ENCODE data around the gene LCN15.
"Not testable (repeated sequence)": the region's sequence is repeated elsewhere in the genome, so short reads cannot be mapped to it uniquely, and the experiment has no call there.

The LCN15 gene

GRCh38 chr9:136764301-136764891, at the start of gene LCN15:
TSS of gene LCN15 (minus strand) at chr9:136764518. CDS start at chr9:136764488, 30 bp downstream.
- DNase-seq (ENCODE audit: low read depth) = no peak

GRCh38 chr9:136808806-136809158, 44.5 kb upstream of the LCN15 start:
- DNase-seq (ENCODE audit: low read depth) = no peak

- no peak for DNase-seq (ENCODE audit: low read depth)
Measured at GRCh38 chr9:136808075-136808805, 43.9 kb upstream of the LCN15 start.

- DNase-seq (ENCODE audit: low read depth) = no peak
Measured at GRCh38 chr9:136807281-136808074, 43.2 kb upstream of the LCN15 start, which contains the start of gene RABL6. TSS of gene RABL6 (plus strand) at chr9:136807948. CDS start at chr9:136808197, 249 bp downstream.

GRCh38 chr9:136806631-136807201, 42.4 kb upstream of the LCN15 start:
- no peak for DNase-seq (ENCODE audit: low read depth)

- DNase-seq (ENCODE audit: low read depth) = no peak
Measured at GRCh38 chr9:136806067-136806466, 41.7 kb upstream of the LCN15 start.

GRCh38 chr9:136805207-136805740, 41.0 kb upstream of the LCN15 start:
- no peak for DNase-seq (ENCODE audit: low read depth)

- no peak for DNase-seq (ENCODE audit: low read depth)
Measured at GRCh38 chr9:136804509-136805206, 40.3 kb upstream of the LCN15 start.

GRCh38 chr9:136803551-136804508, 39.5 kb upstream of the LCN15 start:
- DNase-seq (ENCODE audit: low read depth) = no peak

- not testable (repeated sequence) for DNase-seq (ENCODE audit: low read depth)
Measured at GRCh38 chr9:136803009-136803550, 38.8 kb upstream of the LCN15 start.

GRCh38 chr9:136802321-136802720, 38.0 kb upstream of the LCN15 start:
- DNase-seq (ENCODE audit: low read depth) = no peak

GRCh38 chr9:136799854-136800657, 35.7 kb upstream of the LCN15 start:
- peak; percentile 81 for DNase-seq (ENCODE audit: low read depth)

- DNase-seq (ENCODE audit: low read depth) = no peak
Measured at GRCh38 chr9:136799079-136799853, 34.9 kb upstream of the LCN15 start.

GRCh38 chr9:136798708-136799078, 34.4 kb upstream of the LCN15 start:
- no peak for DNase-seq (ENCODE audit: low read depth)

GRCh38 chr9:136796775-136797347, 32.5 kb upstream of the LCN15 start:
- DNase-seq (ENCODE audit: low read depth) = not testable (repeated sequence)

GRCh38 chr9:136796238-136796774, 32.0 kb upstream of the LCN15 start, which contains the start of gene CCDC183:
TSS of gene CCDC183 (plus strand) at chr9:136796338. CDS start at chr9:136796398, 60 bp downstream.
- no peak for DNase-seq (ENCODE audit: low read depth)

- DNase-seq (ENCODE audit: low read depth) = no peak
Measured at GRCh38 chr9:136795000-136795348, 30.7 kb upstream of the LCN15 start.

Measured in stimulated activated CD8-positive, alpha-beta memory T cell treated with anti-CD3 and anti-CD28 coated beads, Interleukin-7, amount 100 ng/mL, for 24 hours (primary cell).